ENCODE results near the gene COPRS.

- TF ChIP-seq CTCF (IDR thresholded peaks at IDR 0.05) (no peak), POLR2A (IDR thresholded peaks at IDR 0.05) (no peak)
Measured at GRCh38 chr17:31857920-31858641, 963 bp downstream of the COPRS start.
